Loucy (cell line): ENCODE results near the gene AKT1S1.

Source experiments
- H2AFZ ChIP-seq: fragments of 200-600 bp; sonication (generic); 2 replicates; pipeline ENCODE4 v1.6.0; 2016; ENCODE audit warnings: antibody characterized with exemption, mild to moderate bottlenecking, low read length, moderate library complexity
- H3F3A ChIP-seq: fragments of 200-600 bp; 2 replicates; pipeline ENCODE4 v1.6.0; 2016; ENCODE audit warnings: antibody characterized with exemption, low read depth, mild to moderate bottlenecking
- H3K27me3 ChIP-seq: fragments of 200-600 bp; sonication (generic); 2 replicates; pipeline ENCODE4 v1.6.1; 2014; ENCODE audit warnings: low read length, mild to moderate bottlenecking; ENCODE audit not compliant: insufficient read depth, poor library complexity, severe bottlenecking
- H3K36me3 ChIP-seq: fragments of 200-600 bp; sonication (generic); 2 replicates; pipeline ENCODE4 v1.6.1; 2016; ENCODE audit warnings: low read length; ENCODE audit not compliant: insufficient read depth
- H3K4me1 ChIP-seq: fragments of 200-600 bp; sonication (generic); 2 replicates; pipeline ENCODE4 v1.5.1; 2014; ENCODE audit warnings: low read length, mild to moderate bottlenecking; ENCODE audit not compliant: insufficient read depth, poor library complexity, severe bottlenecking
- H3K4me2 ChIP-seq: fragments of 200-600 bp; sonication (generic); 2 replicates; pipeline ENCODE4 v1.6.0; 2014; ENCODE audit warnings: antibody characterized with exemption, low read length, low read depth, mild to moderate bottlenecking; ENCODE audit not compliant: poor library complexity, severe bottlenecking
- H3K4me3 ChIP-seq: fragments of 200-600 bp; sonication (generic); 2 replicates; pipeline ENCODE4 v1.5.1; 2014; ENCODE audit warnings: low read length, mild to moderate bottlenecking, mixed read lengths; ENCODE audit not compliant: poor library complexity, severe bottlenecking
- H3K79me2 ChIP-seq: fragments of 200-600 bp; sonication (generic); 2 replicates; pipeline ENCODE4 v1.6.1; 2014; ENCODE audit warnings: low read length; ENCODE audit not compliant: insufficient read depth
- H3K9ac ChIP-seq: fragments of 200-600 bp; sonication (generic); 2 replicates; pipeline ENCODE4 v1.6.0; 2014; ENCODE audit warnings: mild to moderate bottlenecking, low read depth, low read length, moderate library complexity; ENCODE audit not compliant: poor library complexity, severe bottlenecking
- H3K9me2 ChIP-seq: fragments of 200-600 bp; sonication (generic); replicated peaks from 2 replicates; pipeline ENCODE4 v1.6.1; 2016; ENCODE audit warnings: low read depth, low read length, mixed read lengths
- H3K9me3 ChIP-seq: fragments of 200-600 bp; sonication (generic); 2 replicates; pipeline ENCODE4 v1.6.1; 2014; ENCODE audit warnings: mild to moderate bottlenecking, antibody characterized with exemption, low read length, low read depth; ENCODE audit not compliant: insufficient read depth
- H4K20me1 ChIP-seq: fragments of 200-600 bp; sonication (generic); 2 replicates; pipeline ENCODE4 v1.6.0; 2014; ENCODE audit warnings: antibody characterized with exemption, low read length, mild to moderate bottlenecking; ENCODE audit not compliant: insufficient read depth, poor library complexity, severe bottlenecking
- CTCF ChIP-seq: fragments of 200-600 bp; sonication (generic); conservative IDR thresholded peaks from 2 replicates; pipeline ENCODE4 v1.5.1; 2014; ENCODE audit warnings: mild to moderate bottlenecking, antibody characterized with exemption, low read length
- EZH2phosphoT487 ChIP-seq: fragments of 200-600 bp; IDR thresholded peaks from 2 replicates; pipeline ENCODE4 v1.6.1; 2018; ENCODE audit warnings: antibody characterized with exemption, mild to moderate bottlenecking, moderate library complexity, borderline replicate concordance

The AKT1S1 gene

GRCh38 chr19:49877879-49878743, 956 bp upstream of the AKT1S1 start:
- Histone ChIP-seq H3F3A (no peaks in the 10 kb centered on the region), H3K9me2 (no peaks in the 10 kb centered on the region), H3K4me3 (peak overlapping the region; percentile 95), H3K9me3 (no peaks in the 10 kb centered on the region), H3K27me3 (no peaks in the 10 kb centered on the region), H3K4me2 (peak overlapping the region; percentile 99), H3K4me1 (peaks cover 24% of the 10 kb centered on the region), H2AFZ (peak overlapping the region; percentile 86), H4K20me1 (peaks cover 11% of the 10 kb centered on the region), H3K9ac (peak overlapping the region; percentile 91), H3K36me3 (peaks cover 9% of the 10 kb centered on the region; the same call in 1 of the 2 replicates), H3K79me2 (peaks cover 34% of the 10 kb centered on the region)
- no peak for TF ChIP-seq EZH2phosphoT487
- TF ChIP-seq CTCF: no peak

DNA sequence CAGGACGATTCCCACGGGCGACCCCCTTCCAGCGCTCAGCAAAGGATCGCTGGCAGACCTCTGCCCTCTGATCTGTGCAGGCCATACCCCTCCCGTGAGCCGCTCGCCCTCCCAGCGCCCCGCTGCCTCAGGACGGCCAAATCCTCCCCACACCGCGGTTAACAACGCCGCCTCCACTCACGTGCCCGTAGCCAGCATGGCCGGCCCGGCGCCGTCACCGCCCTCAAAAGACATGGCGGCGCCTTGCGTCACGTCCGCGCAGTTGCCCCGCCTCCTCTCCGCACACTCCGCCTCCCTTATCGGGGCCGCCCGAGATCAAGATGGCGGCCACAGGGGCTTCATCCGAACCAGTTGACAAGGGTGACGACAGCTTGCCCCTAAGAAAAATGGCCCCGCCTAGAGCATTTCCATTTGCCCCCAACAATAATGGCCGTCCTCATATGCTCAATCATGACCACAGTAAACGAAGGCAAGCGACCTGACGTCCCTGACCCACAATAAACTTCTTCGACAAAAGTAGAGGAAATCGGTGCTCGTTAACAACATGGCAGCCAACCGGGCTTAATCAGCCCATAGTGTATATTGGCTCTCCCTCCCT, 634 bp downstream of the AKT1S1 start:
- Histone ChIP-seq H3K9ac (peak overlapping the region; percentile 91), H3K9me2 (no peaks in the 10 kb centered on the region), H3K27me3 (no peaks in the 10 kb centered on the region), H3F3A (no peaks in the 10 kb centered on the region), H4K20me1 (peaks cover 11% of the 10 kb centered on the region), H3K79me2 (peaks cover 34% of the 10 kb centered on the region), H3K4me2 (peak overlapping the region; percentile 99), H2AFZ (peak overlapping the region; percentile 90), H3K9me3 (no peaks in the 10 kb centered on the region), H3K36me3 (peaks cover 5% of the 10 kb centered on the region; the same call in 1 of the 2 replicates), H3K4me3 (peak overlapping the region; percentile 95), H3K4me1 (peaks cover 24% of the 10 kb centered on the region)
- TF ChIP-seq EZH2phosphoT487: no peak

DNA sequence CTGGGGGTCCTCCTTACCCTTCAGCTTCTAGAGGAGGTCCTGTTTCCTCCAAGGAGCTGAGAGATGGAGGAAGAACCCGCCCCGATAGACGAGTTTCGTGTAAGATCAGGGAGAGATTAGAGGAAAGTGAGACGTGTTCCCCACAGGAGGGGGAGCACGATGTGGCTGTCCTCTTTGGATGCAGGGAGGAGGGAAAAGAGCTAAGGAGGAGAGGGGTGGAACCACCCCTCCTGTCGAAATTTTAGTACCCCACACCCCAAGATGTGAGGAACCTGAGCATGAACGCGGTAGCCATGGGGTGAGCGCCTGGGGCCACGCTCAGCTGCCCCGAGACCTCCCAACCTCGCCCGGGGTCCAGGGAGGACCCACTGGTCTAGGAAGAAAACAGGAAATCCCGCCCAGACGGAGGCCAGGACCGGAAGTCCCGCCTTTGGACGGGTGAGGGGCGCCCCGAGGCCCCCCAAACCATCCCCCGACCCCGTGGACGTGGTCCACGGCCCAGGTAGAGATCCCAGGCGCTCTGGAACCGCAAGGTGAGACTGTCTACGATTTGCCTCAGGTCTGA, 1.2 kb downstream of the AKT1S1 start:
- peak overlapping the region; percentile 88 for H2AFZ ChIP-seq
- H3K9me2 ChIP-seq: no peaks in the 10 kb centered on the region
- TF ChIP-seq CTCF: no peak
- TF ChIP-seq EZH2phosphoT487: no peak
- peak overlapping the region; percentile 87 for H3K4me2 ChIP-seq
- H3K79me2 ChIP-seq: peaks cover 34% of the 10 kb centered on the region
- H4K20me1 ChIP-seq: peaks cover 11% of the 10 kb centered on the region
- no peaks in the 10 kb centered on the region for H3F3A ChIP-seq
- H3K4me3 ChIP-seq: peak overlapping the region; percentile 95
- H3K36me3 ChIP-seq: peaks cover 5% of the 10 kb centered on the region; the same call in 1 of the 2 replicates
- H3K4me1 ChIP-seq: peaks cover 24% of the 10 kb centered on the region
- H3K9ac ChIP-seq: peak overlapping the region; percentile 91
- H3K27me3 ChIP-seq: no peaks in the 10 kb centered on the region
- no peaks in the 10 kb centered on the region for H3K9me3 ChIP-seq
